HG02970 (cell line): Measurements from ENCODE around the gene VSX2.

Source experiments
- ATAC-seq: cut with Tn5 transposase; IDR thresholded peaks from one replicate; pipeline ENCODE4 v1.9.1; 2021; ENCODE audit warnings: mild to moderate bottlenecking, moderate library complexity, moderate number of reproducible peaks; ENCODE audit not compliant: unreplicated experiment, low FRiP score

Gene VSX2

GRCh38 chr14:74220991-74221390 is 18.3 kb upstream of the VSX2 start:
- no peak for ATAC-seq

GRCh38 chr14:74221741-74222140 is 17.5 kb upstream of the VSX2 start:
- ATAC-seq = no peak

GRCh38 chr14:74223016-74223415 is 16.2 kb upstream of the VSX2 start:
- no peak for ATAC-seq

- no peak for ATAC-seq
Measured at GRCh38 chr14:74231784-74232183, 7.5 kb upstream of the VSX2 start.

GRCh38 chr14:74235017-74235416 is 4.2 kb upstream of the VSX2 start:
- ATAC-seq = no peak

GRCh38 chr14:74237441-74237840 is 1.8 kb upstream of the VSX2 start:
- no peak for ATAC-seq

GRCh38 chr14:74239848-74240793 is 872 bp downstream of the VSX2 start:
- ATAC-seq = no peak

GRCh38 chr14:74240794-74241651 is 1.8 kb downstream of the VSX2 start:
- no peak for ATAC-seq

GRCh38 chr14:74241652-74242017 is 2.4 kb downstream of the VSX2 start:
- ATAC-seq = no peak

GRCh38 chr14:74242021-74242779 is 3.0 kb downstream of the VSX2 start:
- ATAC-seq = no peak

GRCh38 chr14:74242780-74243042 is 3.5 kb downstream of the VSX2 start:
- no peak for ATAC-seq

- ATAC-seq = no peak
Measured at GRCh38 chr14:74243051-74243450, 3.8 kb downstream of the VSX2 start.

GRCh38 chr14:74244115-74244514 is 4.9 kb downstream of the VSX2 start:
- ATAC-seq = no peak

- no peak for ATAC-seq
Measured at GRCh38 chr14:74245292-74245691, 6.0 kb downstream of the VSX2 start.

- no peak for ATAC-seq
Measured at GRCh38 chr14:74246542-74246941, 7.3 kb downstream of the VSX2 start.

GRCh38 chr14:74248017-74248416 is 8.8 kb downstream of the VSX2 start:
- no peak for ATAC-seq

GRCh38 chr14:74249433-74250375 is 10.5 kb downstream of the VSX2 start:
- no peak for ATAC-seq

- no peak for ATAC-seq
Measured at GRCh38 chr14:74255281-74255680, 16.0 kb downstream of the VSX2 start.

- peak; percentile 72 for ATAC-seq
Measured at GRCh38 chr14:74257078-74257940, 18.1 kb downstream of the VSX2 start.
